HG03575 (cell line): ENCODE measurements around the gene CLNK.
A peak's percentile ranks its signal among the peaks of the same experiment; 100 is the strongest.

Source experiments
- ATAC-seq: cut with Tn5 transposase; IDR thresholded peaks from one replicate; pipeline ENCODE4 v1.9.1; 2021; ENCODE audit not compliant: unreplicated experiment, insufficient number of reproducible peaks, low FRiP score; ENCODE audit errors: extremely low read depth

CLNK gene

DNA sequence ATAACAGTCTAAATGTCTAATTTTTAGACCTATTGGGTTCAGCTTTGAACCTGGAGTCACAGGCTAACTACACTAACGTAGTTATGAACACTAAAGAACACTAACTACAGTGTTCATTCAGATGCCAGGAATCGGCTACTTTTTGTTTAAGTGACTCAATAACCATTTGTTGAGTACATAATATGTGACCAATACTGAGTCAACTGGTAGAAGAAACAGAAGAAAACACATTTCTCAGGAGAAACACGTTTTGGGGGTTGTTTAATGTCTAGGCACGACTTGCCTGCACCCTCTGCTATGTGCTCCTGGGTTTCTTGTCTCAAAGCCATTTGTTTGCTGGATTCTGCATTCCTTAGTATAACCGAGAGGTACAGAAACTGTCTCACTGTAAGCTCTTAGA, 18.6 kb upstream of the CLNK start:
- no peak for ATAC-seq

DNA sequence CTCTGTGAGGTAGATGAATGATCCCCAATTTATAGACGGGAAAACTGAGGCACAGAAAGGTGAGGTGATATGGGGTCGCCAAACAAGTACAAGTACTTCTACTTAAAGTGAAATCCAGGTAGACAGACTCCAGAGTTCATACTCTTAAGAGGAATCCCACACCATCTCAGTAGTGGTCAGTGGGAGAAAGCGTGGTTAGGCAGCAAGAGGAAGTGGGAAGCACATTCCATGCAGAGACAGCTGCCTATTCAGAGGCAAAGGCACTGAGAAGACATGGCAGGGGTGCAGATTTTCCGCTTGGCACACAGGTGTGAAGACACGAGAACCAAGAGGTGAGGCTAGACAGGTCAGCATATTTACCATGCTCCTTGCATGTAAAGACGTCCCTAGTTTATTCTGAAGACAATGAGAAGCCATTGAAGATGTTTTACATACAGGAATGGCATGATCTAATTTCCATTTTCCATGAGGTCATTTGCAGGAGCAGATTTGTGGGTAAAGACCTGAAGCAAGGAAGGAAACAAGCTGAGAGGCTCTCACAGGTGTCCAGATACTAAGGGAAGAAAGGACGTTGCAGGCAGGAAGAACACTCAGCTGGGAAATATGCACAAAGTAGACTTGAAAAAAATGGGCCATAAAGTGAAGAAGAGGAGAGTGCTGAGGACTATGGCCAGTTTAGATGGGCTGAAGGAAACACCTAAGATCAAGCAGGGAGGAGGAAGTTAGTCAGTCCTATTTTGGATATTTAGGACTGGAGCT, 17.3 kb upstream of the CLNK start:
- ATAC-seq: no peak

DNA sequence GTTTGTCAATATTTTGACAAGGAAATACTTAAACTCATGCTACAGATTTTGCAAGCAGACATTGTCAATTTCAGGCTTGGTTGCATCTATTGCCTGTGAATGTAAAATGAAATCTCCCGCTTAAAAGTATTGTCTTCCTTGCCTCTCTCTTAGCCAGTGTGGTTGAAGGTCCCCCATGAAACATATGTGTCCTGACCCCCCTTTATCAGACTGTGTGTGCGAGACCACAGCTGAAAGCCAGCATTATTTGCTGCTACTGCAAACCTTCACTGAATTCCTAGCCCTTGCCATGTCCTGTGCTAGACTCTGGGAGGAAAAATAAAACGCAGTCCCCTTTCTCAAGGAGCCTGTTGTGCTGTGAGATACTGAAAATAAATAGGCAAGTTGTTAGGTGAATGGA, 16.6 kb upstream of the CLNK start:
- no peak for ATAC-seq

DNA sequence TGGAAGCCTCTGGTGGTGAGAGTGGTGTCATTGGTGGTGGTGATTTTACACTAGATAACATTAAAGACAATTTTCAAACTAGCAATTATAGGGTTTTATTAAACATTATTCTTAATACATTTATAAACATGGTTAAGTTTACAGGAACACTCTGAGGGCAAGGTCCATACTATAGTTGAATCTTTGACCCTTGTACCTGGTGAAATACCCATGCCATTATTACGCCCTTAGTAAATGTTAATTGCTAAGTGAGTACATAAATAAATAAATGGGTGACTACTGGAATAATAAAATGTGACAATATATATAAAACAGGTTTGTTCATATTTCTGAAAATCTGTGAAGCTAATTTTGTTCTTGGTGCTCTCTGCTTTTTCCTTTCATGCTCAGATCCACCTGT, 13.6 kb upstream of the CLNK start:
- no peak for ATAC-seq

DNA sequence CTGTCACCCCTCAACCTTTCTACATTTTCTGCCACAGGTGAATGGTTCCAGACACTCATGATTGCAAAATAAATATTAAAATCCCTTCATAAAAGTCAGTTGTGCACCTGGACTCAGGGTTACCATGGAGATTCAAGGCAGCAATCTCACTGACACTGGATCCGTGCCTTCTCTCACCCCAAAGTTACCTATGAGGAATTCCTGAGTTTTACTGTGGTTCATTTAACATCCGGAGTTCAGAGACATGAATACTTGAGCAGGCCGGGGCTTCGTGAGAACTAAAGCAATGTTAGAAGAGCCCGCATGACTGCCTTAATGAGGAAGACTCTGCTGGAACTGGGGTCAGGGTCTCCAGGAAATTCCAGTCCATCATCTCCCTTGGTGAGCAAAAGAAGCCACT, 12.5 kb upstream of the CLNK start:
- ATAC-seq: no peak

DNA sequence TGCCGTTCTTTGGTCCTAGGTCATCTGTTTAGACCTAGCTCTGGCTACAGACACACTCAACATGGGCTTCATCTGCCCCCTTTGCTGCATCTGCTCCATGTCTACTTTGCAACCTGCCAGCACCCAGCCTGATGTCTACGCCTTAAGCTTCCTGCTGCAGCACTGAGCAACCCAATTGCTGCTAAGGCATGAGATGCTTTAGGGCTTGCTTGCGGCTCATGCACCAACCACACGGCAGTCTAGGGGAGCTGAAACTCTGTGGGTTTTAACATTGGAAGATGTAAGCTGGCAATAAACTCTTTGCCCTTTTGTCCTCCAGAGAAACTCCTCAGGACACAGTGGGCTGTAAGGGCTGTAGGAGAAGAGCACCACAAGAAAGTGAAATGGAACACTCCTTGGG, 11.7 kb upstream of the CLNK start:
- ATAC-seq: no peak

DNA sequence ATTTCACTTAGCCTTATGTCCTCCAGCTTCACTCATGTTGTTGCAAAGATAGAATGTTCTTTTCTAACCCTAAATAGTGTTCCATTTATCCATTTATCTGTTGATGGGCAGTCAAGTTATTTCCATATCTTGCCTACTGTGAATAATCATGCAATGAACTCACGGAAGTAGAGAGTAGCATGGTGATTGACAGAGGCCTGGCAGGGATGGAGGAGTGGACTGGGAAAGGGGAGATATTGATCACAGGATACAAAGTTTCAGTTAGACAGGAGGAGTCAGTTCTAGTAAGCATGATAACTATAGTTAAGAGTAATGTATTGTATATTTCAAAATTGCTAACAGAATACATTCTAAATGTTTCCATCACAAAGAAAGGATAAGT, 10.3 kb upstream of the CLNK start:
- no peak for ATAC-seq

DNA sequence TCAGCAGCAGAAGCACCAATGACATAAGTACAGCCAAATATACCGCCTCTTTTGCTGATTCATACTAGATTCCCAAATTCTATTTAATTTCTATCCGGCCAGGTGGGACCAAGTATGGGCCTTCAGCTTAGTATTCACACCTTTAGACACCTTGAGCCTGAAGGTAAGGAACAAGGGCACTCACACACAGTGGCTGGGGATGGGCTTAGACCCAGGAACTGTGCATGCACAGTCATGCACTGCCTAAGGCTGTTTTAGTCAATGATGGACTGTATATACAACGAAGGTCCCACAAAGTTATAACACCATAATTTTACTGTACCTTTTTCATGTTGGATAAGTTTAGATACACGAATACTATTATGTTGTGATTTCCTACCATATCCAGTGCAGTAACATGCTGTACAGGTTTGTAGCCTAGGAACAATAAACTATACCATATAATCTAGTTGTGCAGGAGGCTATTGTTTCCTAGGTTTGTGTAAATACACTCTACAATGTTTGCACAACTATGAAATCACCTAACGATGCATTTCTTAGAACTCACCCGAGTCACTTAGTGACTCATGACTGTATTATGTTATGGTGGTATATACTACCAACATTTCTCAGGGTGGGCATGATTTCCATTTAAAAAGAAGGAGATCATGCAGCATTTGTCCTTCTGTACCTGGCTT, 9.7 kb upstream of the CLNK start:
- no peak for ATAC-seq

DNA sequence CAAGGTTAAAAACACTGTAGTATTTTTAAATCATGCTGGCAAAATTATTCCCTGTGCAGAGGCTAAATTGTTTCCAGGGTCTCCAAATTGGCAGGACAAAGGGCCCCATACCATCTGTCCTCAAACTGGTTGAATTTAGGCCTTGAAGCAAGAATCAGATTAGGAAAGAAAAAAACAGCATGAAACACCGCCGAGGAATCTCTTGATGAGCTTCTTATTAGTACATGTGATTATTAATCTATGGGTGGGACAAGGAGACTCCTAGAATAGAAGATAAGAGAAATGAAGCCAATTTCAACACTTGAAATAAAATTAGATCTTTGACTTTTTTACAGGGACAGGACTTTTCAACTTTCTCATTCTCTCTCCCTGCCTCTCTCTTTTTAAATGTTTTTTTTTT, 7.1 kb upstream of the CLNK start:
- ATAC-seq: no peak

DNA sequence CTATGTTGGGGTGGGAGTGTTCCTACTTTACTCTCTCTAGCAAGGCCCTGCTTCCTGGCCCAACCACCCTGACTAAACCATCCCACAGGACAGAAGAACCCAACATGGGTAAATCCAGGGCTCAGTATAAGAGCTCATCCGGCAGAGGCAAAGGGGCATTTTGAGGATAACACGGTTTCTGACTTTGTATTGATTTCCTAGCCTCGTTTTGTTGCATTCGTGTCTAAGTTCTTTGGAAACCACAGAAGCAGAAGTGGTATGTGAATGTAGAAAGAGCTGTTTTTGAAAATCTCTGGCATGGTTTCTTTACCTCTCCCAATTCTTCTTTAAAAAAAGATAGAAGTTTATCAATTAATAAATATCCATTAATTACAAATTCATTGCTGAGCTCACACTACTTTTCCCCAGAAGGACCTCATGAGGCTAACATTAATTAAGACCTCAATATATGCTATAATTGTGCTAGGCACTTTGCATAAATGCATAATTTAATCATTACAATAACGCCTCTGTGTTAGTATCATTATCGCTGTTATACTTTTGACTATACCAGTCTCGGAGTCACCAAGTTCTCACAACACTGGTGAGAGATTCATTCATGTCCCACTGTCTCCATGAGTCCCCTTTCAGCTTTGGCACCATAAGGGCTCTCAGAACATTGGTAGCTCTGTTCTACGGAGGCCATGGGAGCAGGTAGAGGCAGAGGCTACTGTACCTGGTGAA, 5.8 kb upstream of the CLNK start:
- ATAC-seq: no peak

DNA sequence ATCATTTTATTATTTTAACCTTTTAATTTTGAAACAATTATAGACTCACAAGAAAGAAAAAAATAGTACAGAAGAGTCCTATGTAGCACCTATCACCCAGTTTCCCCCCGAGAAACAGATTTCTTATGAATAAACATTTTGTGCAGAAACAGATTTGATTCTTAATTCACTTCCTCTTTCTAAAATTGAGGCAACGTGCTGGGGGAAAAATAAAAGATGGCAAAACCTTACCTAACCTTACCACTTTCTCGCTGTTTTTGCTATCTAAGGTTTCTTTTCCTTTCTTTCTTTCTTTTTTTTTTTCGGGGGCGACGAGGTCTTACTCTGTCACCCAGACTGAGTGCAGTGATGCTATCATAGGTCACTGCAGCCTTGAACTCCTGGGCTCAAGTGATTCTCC, 4.3 kb upstream of the CLNK start:
- ATAC-seq: no peak

DNA sequence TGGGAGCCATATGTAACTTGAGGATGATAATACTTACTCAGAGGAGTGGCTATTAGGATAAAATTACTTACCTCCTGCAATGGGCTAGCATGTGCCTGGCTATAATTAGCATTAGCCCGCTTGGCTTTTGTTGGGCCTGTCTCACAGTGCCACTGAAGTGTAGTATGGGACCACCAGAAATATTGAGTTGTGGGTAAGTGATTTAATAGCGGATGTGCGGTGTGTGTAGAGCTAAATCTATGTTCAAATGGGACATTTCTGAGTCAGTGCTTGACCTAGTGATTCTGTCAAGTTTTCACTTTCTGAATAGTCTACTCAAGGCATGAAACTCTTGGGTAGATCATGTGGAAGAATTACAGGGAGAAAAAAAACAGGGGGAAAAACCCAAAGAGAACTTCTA, 3.5 kb upstream of the CLNK start:
- ATAC-seq: peak; percentile 32

DNA sequence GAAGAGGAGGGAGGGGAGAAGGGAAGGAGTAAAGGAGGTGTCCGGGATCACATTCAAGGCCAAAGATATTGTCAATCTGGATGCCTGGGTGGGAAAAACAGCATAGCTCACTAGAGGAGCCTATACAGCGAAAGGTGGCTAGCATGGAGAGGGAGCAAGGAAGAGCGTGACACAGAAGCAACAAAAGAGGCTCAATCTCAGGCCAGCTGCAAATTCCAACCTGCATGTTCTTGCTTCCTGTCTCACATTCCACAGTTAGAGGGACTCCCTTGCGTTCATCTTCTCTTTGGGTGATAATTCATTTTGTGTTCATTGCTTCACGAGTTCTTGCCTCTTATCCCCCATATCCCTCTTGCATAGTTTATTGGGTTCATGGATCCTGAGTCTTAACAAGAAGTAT, 3.0 kb upstream of the CLNK start:
- ATAC-seq: no peak

DNA sequence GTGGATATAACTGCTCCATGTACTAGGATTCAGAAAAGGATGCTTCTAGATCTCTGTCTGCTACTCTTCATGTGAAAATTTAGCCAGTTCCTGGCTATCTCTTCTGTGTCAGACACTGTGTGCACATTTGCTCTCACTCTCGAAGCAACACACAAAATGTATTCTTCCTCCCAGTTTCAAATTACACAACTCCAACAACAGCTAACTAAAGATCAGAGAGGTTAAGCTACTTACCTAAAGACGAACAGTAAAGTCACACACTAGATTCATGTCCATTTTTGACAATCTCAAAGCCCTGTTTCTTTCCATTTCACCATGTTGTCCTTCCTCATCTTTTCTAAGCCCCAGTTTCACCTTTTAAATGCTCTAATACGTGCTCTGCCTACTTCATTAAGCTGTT, 2.2 kb downstream of the CLNK start:
- ATAC-seq: no peak

DNA sequence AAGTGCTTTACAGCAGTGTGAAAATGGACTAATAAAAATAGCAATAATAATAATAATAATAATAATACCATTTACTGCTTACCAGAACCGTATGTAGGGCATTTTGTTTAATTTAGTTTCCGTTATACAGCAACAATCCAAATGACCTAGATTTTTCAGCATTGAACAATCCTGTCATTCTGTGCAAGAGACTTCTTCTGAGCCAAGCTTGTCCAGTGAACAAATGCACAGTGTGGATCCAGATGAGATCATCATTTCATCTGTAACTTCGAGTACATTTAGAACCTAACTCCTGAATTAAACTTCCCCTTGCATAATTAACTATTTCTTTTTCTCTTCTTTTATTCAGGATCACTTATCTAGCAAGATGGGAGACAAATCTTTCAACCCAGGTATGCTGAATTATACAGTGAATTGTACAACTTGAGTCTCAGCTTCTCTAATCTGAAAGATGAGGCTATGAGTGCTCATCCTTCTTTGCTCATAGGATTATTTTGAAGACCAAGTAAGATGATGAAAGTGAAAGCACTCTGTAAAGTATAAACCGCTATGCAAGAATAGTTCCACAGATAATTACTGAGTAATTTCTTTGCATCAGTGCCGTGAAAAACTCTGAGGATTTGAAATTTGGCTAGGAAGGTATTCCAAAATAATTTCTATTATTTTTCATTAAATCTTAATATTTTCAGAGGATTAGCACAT, 6.6 kb downstream of the CLNK start:
- ATAC-seq: no peak

DNA sequence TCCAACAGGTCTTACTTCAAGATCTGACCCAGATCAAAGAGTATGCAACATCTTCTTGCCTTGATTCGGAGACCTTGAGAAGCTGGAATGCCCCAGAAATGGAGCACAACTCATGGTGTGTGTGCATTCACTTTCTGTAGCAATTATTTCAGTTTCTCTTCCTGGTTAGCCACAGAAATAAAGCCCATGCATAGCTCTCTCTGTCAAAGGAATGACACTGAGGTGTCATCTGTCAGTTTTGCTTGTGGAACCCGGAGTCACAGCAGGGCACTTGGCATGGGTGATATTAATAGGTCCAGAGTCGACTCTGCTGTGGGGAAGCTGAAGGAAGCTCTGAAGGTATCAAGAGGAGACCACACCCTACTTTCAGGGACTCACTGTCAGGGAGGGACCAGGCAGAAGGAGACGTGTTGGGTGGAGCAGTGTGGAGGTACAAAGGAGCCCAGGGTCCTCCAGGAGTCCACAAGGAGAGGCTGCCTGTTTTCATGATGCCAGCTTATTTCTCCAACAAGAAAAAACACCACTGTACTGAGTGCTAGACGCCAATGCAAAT, 10.7 kb downstream of the CLNK start:
- ATAC-seq: peak; percentile 44

DNA sequence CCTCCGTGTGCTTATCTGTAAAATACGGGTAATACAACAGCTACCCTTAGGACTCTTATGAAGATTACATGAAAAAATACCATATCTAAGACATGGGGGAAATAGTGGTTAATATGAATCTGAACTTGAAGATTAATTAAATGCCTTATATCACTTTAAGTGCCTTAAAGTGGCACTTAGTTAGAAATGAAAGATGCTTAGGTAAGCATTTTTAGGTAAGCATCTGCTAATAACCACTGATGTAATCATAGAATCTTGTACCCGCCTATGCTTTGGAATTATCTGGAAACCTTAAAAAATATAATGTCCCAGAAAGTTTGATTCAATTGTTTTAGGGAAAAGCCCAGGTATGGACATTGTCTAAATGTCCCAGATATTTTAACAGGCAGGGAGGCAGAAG, 12.2 kb downstream of the CLNK start:
- ATAC-seq: no peak

DNA sequence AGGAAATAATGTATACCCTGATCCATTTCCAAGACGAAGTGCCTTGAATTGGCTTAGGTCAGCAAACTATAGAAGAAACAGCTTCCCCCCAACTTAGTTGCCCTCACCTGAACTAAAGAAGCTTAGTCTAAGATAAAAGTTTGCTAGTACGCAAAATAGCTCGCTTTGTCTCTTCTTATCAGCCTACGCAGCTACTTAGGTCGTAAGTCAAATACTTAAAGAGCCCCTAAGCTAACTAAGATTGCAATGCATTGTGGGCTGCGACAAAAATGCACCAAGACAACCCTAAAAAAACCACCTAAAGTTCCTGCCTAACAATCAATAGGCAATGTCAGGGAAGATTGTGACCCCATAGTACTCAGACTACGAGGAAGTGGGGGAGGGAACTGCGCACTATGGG, 12.8 kb downstream of the CLNK start:
- ATAC-seq: no peak

DNA sequence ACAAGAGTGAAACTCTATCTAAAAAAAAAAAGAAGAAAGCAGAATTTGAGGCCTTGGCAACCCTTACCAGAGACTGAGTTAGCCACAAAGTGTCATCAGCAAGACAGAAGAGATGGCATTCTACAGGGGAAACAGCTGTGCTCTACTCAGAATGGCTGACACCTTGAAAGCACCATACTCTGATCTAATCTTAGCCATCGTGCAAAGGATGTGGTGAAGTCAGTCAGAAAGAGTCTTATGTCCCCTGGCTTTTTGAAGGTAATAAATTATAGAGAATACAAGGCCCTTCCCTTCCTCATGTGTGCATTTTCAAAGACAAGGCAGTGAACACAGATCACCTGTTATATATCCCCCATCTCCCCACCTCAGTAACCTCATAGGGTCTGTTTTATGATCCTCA, 13.2 kb downstream of the CLNK start:
- ATAC-seq: peak; percentile 77
